GM12878 (cell line): Measurements from ENCODE around the gene RPRD2. TPM values are rescaled to one million over a fixed set of nuclear protein-coding genes. Genes with fewer than 3 reads are reported as not detected.

ENCODE experiments used
- ATAC-seq: fragments of 200-7000 bp; cut with Tn5 transposase; 3 replicates; pipeline ENCODE4 v1.9.1; 2020; ENCODE audit warnings: mild to moderate bottlenecking, moderate library complexity
- BruUV-seq: library from RNA; stranded (reverse); fragments of 400-500 nt; replicated peaks from 2 replicates; lab custom pipeline; 2021; lab: Mats Ljungman, UMichigan
- CTCF ChIA-PET: fragments of 300-600 bp; sonication (Branson Sonifier 250); formaldehyde crosslinking; extraction: SDS; loops from one replicate; lab custom pipeline; 2021; ENCODE audit warnings: inconsistent platforms; lab: Yijun Ruan, JAX
- POLR2A ChIA-PET: fragments of 350-600 bp; formaldehyde crosslinking; extraction: SDS; loops from one replicate; lab custom pipeline; 2021; ENCODE audit warnings: inconsistent platforms; lab: Charles Lee
- RAD21 ChIA-PET: fragments of 300-600 bp; sonication (Branson Sonifier 250); formaldehyde crosslinking; loops from one replicate; lab custom pipeline; 2023; ENCODE audit warnings: antibody characterized with exemption; ENCODE audit not compliant: unreplicated experiment; lab: Charles Lee
- SMC1A ChIA-PET: fragments of 300-600 bp; sonication (Branson Sonifier 250); formaldehyde crosslinking; loops from one replicate; lab custom pipeline; 2023; ENCODE audit not compliant: unreplicated experiment, uncharacterized antibody; lab: Charles Lee
- DNase-seq: peaks from one replicate; pipeline ENCODE4 v3.0.0-alpha.2; 2011; ENCODE audit warnings: low read depth, low spot score
- FAIRE-seq: peaks from 3 replicates; lab custom pipeline; 2011; peaks lifted over from hg19 to GRCh38; lab: Jason Lieb, UNC
- H2AFZ ChIP-seq: 2 replicates; pipeline ENCODE4 v1.6.0; 2011; ENCODE audit warnings: low read depth, low read length, control low read depth; ENCODE audit not compliant: control insufficient read depth
- H3K27ac ChIP-seq: 2 replicates; pipeline ENCODE4 v1.5.1; 2011; ENCODE audit warnings: control low read depth; ENCODE audit not compliant: control insufficient read depth, insufficient read depth
- H3K27me3 ChIP-seq, 2 experiments: replicated peaks in 1 of 2; 2 replicates each; pipeline versions ENCODE4 v1.6.0 to v1.6.1; 2011; ENCODE audit warnings: low read length in 1 of 2; ENCODE audit not compliant: control insufficient read depth in 2 of 2, insufficient read depth in 2 of 2
- H3K36me3 ChIP-seq, 2 experiments: 2 replicates each; pipeline ENCODE4 v1.5.1; 2011; ENCODE audit warnings: low read length in 1 of 2; ENCODE audit not compliant: control insufficient read depth in 2 of 2, insufficient read depth in 2 of 2
- H3K4me1 ChIP-seq: 2 replicates; pipeline ENCODE4 v1.6.1; 2011; ENCODE audit warnings: mild to moderate bottlenecking, low read length, moderate library complexity, mixed read lengths; ENCODE audit not compliant: control insufficient read depth, insufficient read depth
- H3K4me2 ChIP-seq: 2 replicates; pipeline ENCODE4 v1.6.0; 2011; ENCODE audit warnings: control low read depth; ENCODE audit not compliant: control insufficient read depth, insufficient read depth
- H3K4me3 ChIP-seq: fragments of 200-600 bp; sonication (generic); 2 replicates; pipeline ENCODE4 v1.5.1; 2016
- H3K79me2 ChIP-seq: 2 replicates; pipeline ENCODE4 v1.6.0; 2011; ENCODE audit warnings: low read length; ENCODE audit not compliant: control insufficient read depth, insufficient read depth
- H3K9ac ChIP-seq: 2 replicates; pipeline ENCODE4 v1.8.0; 2011; ENCODE audit warnings: low read length, control low read depth, mixed read lengths; ENCODE audit not compliant: control insufficient read depth, insufficient read depth
- H3K9me3 ChIP-seq: replicated peaks from 3 replicates; pipeline ENCODE4 v1.5.1; 2011; ENCODE audit warnings: mild to moderate bottlenecking, low read length; ENCODE audit not compliant: control insufficient read depth, insufficient read depth
- H4K20me1 ChIP-seq: 2 replicates; pipeline ENCODE4 v1.6.0; 2011; ENCODE audit not compliant: control insufficient read depth, insufficient read depth
- BCL11A ChIP-seq: IDR thresholded peaks from 2 replicates; pipeline ENCODE4 v1.6.1; 2011; ENCODE audit warnings: low read depth, low read length
- BHLHE40 ChIP-seq, 2 experiments: fragments of 450-650 bp in 1 of 2; IDR thresholded peaks; 2 replicates each; pipeline ENCODE4 v1.6.1; 2011 to 2017; ENCODE audit warnings: low read depth in 2 of 2, borderline replicate concordance in 1 of 2, improper control_type of control experiment in 1 of 2, low read length in 1 of 2, mild to moderate bottlenecking in 1 of 2
- CHD2 ChIP-seq: IDR thresholded peaks from 2 replicates; pipeline ENCODE4 v1.6.1; 2011; ENCODE audit warnings: low read depth, low read length, improper control_type of control experiment, borderline replicate concordance
- DPF2 ChIP-seq: fragments of 450-650 bp; IDR thresholded peaks from 2 replicates; pipeline ENCODE4 v1.6.1; 2017; ENCODE audit warnings: mild to moderate bottlenecking
- GATAD2B ChIP-seq: fragments of 450-650 bp; conservative IDR thresholded peaks from 2 replicates; pipeline ENCODE4 v1.6.1; 2017; ENCODE audit warnings: low read depth, mild to moderate bottlenecking, moderate library complexity
- HDAC6 ChIP-seq: fragments of 200-600 bp; sonication (generic); IDR thresholded peaks from one replicate; pipeline ENCODE4 v1.8.0; 2017; ENCODE audit warnings: antibody characterized with exemption; ENCODE audit not compliant: unreplicated experiment
- IKZF1 ChIP-seq: fragments of 450-650 bp; conservative IDR thresholded peaks from 2 replicates; pipeline ENCODE4 v1.6.1; 2017; ENCODE audit warnings: antibody characterized with exemption, mild to moderate bottlenecking
- NBN ChIP-seq: fragments of 450-650 bp; IDR thresholded peaks from 2 replicates; pipeline ENCODE4 v1.6.1; 2016
- NFXL1 ChIP-seq: fragments of 450-650 bp; IDR thresholded peaks from 2 replicates; pipeline ENCODE4 v1.6.1; 2017; ENCODE audit warnings: antibody characterized with exemption, mild to moderate bottlenecking, borderline replicate concordance
- NRF1 ChIP-seq: conservative IDR thresholded peaks from 2 replicates; pipeline ENCODE4 v1.6.1; 2011; ENCODE audit warnings: mild to moderate bottlenecking, low read depth, low read length, improper control_type of control experiment
- PBX3 ChIP-seq: IDR thresholded peaks from 2 replicates; pipeline ENCODE4 v1.6.1; 2011; ENCODE audit warnings: mild to moderate bottlenecking, low read depth, low read length, moderate library complexity; ENCODE audit not compliant: insufficient replicate concordance
- RB1 ChIP-seq: fragments of 450-650 bp; formaldehyde crosslinking; IDR thresholded peaks from 2 replicates; pipeline ENCODE4 v1.6.1; 2017; ENCODE audit warnings: mild to moderate bottlenecking, borderline replicate concordance
- SP1 ChIP-seq: IDR thresholded peaks from one replicate; pipeline ENCODE4 v1.6.1; 2011; ENCODE audit warnings: low read depth, low read length
- STAT1 ChIP-seq: fragments of 450-650 bp; conservative IDR thresholded peaks from 2 replicates; pipeline ENCODE4 v1.6.1; 2014; ENCODE audit warnings: antibody characterized with exemption, mild to moderate bottlenecking
- SUZ12 ChIP-seq: fragments of 200-600 bp; sonication (generic); IDR thresholded peaks from one replicate; pipeline ENCODE4 v1.6.1; 2018; ENCODE audit warnings: antibody characterized with exemption, mild to moderate bottlenecking; ENCODE audit not compliant: unreplicated experiment
- TARDBP ChIP-seq: IDR thresholded peaks from 2 replicates; pipeline ENCODE4 v1.6.1; 2016; ENCODE audit warnings: borderline replicate concordance
- YY1 ChIP-seq: IDR thresholded peaks from 2 replicates; pipeline ENCODE4 v1.6.1; 2011; ENCODE audit warnings: low read depth, mild to moderate bottlenecking, low read length
- ZBTB40 ChIP-seq: fragments of 450-650 bp; IDR thresholded peaks from 2 replicates; pipeline ENCODE4 v1.6.1; 2016; ENCODE audit warnings: mild to moderate bottlenecking, moderate library complexity, borderline replicate concordance
- ZNF622 ChIP-seq: fragments of 450-650 bp; IDR thresholded peaks from 2 replicates; pipeline ENCODE4 v1.6.1; 2017; ENCODE audit warnings: mild to moderate bottlenecking, inconsistent platforms
- WGBS: methylation state at CpG from one replicate; pipeline ENCODE4 v1.1.6; 2016; ENCODE audit warnings: low lambda C conversion rate; ENCODE audit not compliant: insufficient replicate concordance, insufficient coverage; ENCODE audit errors: missing lambda C conversion rate; 5-methylcytosine and 5-hydroxymethylcytosine counted together
- in situ Hi-C: fragments of 300-500 bp; cut with MboI; formaldehyde crosslinking; loops from 9 replicates; pipeline ENCODE4 v1.14.3; 2018; ENCODE audit warnings: mixed read lengths
- intact Hi-C: fragments of 100-400 bp; cut with micrococcal nuclease; formaldehyde crosslinking; loops from one replicate; pipeline ENCODE4 v1.14.2; 2022; ENCODE audit not compliant: unreplicated experiment
- polyA plus RNA-seq, 11 experiments: library from polyadenylated mRNA; depleted of rRNA in 4 of 11; unstranded in 6 of 11; stranded (reverse) in 5 of 11; fragments of >200 nt; fragmentation: Nextera tagmentation in 4 of 11; fragmentation: Illumina TruSeq in 1 of 11; extraction: Ambion mirVana in 4 of 11; extraction: Trizol in 1 of 11; gene quantifications; 1 replicate in 1 of 11; 2 replicates in 10 of 11; pipeline versions ENCODE4 v1.2.1 to v1.2.3, GENCODE V29; 2011 to 2016; ENCODE audit warnings: inconsistent platforms in 2 of 11, missing spikeins in 2 of 11, low read depth in 1 of 11
- total RNA-seq, 4 experiments: library from RNA; depleted of rRNA in 3 of 4; stranded (reverse); fragments of >200 nt in 3 of 4; fragmentation: Illumina TruSeq in 1 of 4; extraction: Trizol in 1 of 4; gene quantifications; 2 replicates each; pipeline versions ENCODE4 v1.2.1 to v1.2.3, GENCODE V29; 2013 to 2021

The RPRD2 gene
- total and polyA plus RNA-seq, 10 of the 15 experiments (the other 5 are each of a cell fraction or from before 2014, with no cell fraction given): 1.9 to 24.8 (median 13.3) TPM

- H3K36me3 ChIP-seq: no peaks in the 10 kb centered on the region; a peak in 1 of 4 replicates
- intact Hi-C loops (loop anchor here (5.0 kb wide), 2 partner anchors 53 to 258 kb away; partner anchors contain the start of gene CA14), in situ Hi-C loops (no loop called here)
- ChIA-PET POLR2A (interaction anchor here (0.7 to 1.6 kb wide), 8 partner anchors 17 to 182 kb away, joined by 3 to 5 read pairs (median 3); partner anchors contain the start of genes ENSA and GOLPH3L), CTCF (interaction anchor here (0.6 to 3.3 kb wide), 15 partner anchors 10 to 587 kb away, joined by 3 to 36 read pairs (median 5); no protein-coding TSS in a partner anchor), SMC1A (interaction anchor here (0.7 to 4.1 kb wide), 13 partner anchors 8 to 491 kb away, joined by 3 to 26 read pairs (median 3); partner anchors contain the start of genes ECM1, ENSA, MINDY1 and RPRD2), RAD21 (interaction anchor here (0.7 to 1.8 kb wide), 8 partner anchors 14 to 260 kb away, joined by 3 to 8 read pairs (median 4); partner anchors contain the start of genes MCL1 and TARS2)
- H3K27ac ChIP-seq: peak within 1 kb of the TSS; percentile 50; the same call in 1 of the 2 replicates
- peak within 1 kb of the TSS; percentile 74 for H3K4me3 ChIP-seq
- H3K4me2 ChIP-seq: peak within 1 kb of the TSS; percentile 98
- no TSS peak for BruUV-seq
- FAIRE-seq (peak; percentile 92), ATAC-seq (peak; percentile 99), DNase-seq (peak; percentile 74)
- no peaks in the 10 kb centered on the region for H3K9me3 ChIP-seq
- WGBS: 2% methylated on average over 54 of the region's 54 CpGs
- H4K20me1 ChIP-seq: no peaks in the 10 kb centered on the region
- no peaks in the 10 kb centered on the region for H3K79me2 ChIP-seq
- peak within 1 kb of the TSS; percentile 67 for H3K9ac ChIP-seq
- no peaks in the 10 kb centered on the region for H3K27me3 ChIP-seq
- H3K4me1 ChIP-seq: peaks cover 17% of the 10 kb centered on the region
- peak within 1 kb of the TSS; percentile 95 for H2AFZ ChIP-seq
- 0 out of 2 replicates have a peak, but pooled peaks have one; percentile 12 for TF ChIP-seq YY1
- peak; percentile 60; the same call in 1 of the 2 replicates for TF ChIP-seq GATAD2B
- TF ChIP-seq IKZF1: peak; percentile 74
- no peak for TF ChIP-seq BCL11A
- TF ChIP-seq RB1: 0 out of 2 replicates have a peak, but pooled peaks have one; percentile 54
- no peak for TF ChIP-seq STAT1
- no peak for TF ChIP-seq ZBTB40
- peak; percentile 68; the same call in 1 of the 2 replicates for TF ChIP-seq CHD2
- no peak for TF ChIP-seq NFXL1
- peak; percentile 50; the same call in 1 of the 2 replicates for TF ChIP-seq NBN
- no peak for TF ChIP-seq ZNF622
- no peak for TF ChIP-seq HDAC6
- peak; percentile 93 for TF ChIP-seq PBX3
- no peak for TF ChIP-seq TARDBP
- peak; percentile 90 for TF ChIP-seq DPF2
- TF ChIP-seq SUZ12: no peak
- TF ChIP-seq SP1: peak; percentile 61
- peak; percentile 9 to 57; a peak in 1 of 4 replicates for TF ChIP-seq BHLHE40 (IDR thresholded peaks at IDR 0.05; ENCODE audit: borderline replicate concordance in 1 of 2, low read depth in 2 of 2, low read length in 1 of 2)
- peak; percentile 87 for TF ChIP-seq NRF1
These were observed 151.5 kb downstream of the RPRD2 start, which contains the start of gene FALEC for GRCh38 chr1:150515328-150516049. TSS of gene FALEC (plus strand) at chr1:150515752.
